GM12865 (cell line): ENCODE data around the gene LILRB3.

ENCODE experiments used
- DNase-seq: peaks from one replicate; pipeline ENCODE4 v3.0.0; 2010; ENCODE audit warnings: low read depth
- H3K4me3 ChIP-seq: 2 replicates; pipeline ENCODE4 v1.5.1; 2011; ENCODE audit warnings: mild to moderate bottlenecking, low read depth, low read length, control low read depth
- TF ChIP-seq, protein P1 (sequence below): IDR thresholded peaks from 2 replicates; pipeline ENCODE4 v1.5.1; 2011; ENCODE audit warnings: low read length, control low read depth, low read depth, inconsistent platforms; ENCODE audit not compliant: insufficient read depth; ENCODE audit errors: missing control alignments

Gene LILRB3

DNA sequence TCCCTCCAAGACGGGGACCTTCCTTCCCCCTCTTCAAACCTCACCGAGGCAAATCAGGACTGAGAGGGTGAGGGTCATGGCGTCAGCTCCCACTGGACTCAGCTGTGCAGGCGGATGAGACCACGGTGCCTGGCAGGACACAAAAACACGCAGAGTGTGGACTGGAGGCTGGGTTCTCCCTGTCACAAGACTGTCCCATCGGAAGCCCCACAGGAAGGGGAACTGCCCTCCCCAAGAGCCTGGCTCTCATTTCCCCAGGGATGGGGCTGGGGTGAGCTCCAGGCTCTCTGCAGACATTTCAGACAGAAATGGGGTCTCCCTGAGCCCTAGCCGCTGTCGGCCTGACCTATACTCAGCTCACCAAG, 34.3 kb upstream of the LILRB3 start, which contains the start of gene LILRB5:
LILRB5 (minus strand) TSS at position 158 of the 365 bp plus-strand sequence; CDS start at position 78, 80 bp downstream.
- no peak within 1 kb of the TSS for H3K4me3 ChIP-seq
- TF ChIP-seq, protein P1, sequence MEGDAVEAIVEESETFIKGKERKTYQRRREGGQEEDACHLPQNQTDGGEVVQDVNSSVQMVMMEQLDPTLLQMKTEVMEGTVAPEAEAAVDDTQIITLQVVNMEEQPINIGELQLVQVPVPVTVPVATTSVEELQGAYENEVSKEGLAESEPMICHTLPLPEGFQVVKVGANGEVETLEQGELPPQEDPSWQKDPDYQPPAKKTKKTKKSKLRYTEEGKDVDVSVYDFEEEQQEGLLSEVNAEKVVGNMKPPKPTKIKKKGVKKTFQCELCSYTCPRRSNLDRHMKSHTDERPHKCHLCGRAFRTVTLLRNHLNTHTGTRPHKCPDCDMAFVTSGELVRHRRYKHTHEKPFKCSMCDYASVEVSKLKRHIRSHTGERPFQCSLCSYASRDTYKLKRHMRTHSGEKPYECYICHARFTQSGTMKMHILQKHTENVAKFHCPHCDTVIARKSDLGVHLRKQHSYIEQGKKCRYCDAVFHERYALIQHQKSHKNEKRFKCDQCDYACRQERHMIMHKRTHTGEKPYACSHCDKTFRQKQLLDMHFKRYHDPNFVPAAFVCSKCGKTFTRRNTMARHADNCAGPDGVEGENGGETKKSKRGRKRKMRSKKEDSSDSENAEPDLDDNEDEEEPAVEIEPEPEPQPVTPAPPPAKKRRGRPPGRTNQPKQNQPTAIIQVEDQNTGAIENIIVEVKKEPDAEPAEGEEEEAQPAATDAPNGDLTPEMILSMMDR = no peak
- DNase-seq = no peak

DNA sequence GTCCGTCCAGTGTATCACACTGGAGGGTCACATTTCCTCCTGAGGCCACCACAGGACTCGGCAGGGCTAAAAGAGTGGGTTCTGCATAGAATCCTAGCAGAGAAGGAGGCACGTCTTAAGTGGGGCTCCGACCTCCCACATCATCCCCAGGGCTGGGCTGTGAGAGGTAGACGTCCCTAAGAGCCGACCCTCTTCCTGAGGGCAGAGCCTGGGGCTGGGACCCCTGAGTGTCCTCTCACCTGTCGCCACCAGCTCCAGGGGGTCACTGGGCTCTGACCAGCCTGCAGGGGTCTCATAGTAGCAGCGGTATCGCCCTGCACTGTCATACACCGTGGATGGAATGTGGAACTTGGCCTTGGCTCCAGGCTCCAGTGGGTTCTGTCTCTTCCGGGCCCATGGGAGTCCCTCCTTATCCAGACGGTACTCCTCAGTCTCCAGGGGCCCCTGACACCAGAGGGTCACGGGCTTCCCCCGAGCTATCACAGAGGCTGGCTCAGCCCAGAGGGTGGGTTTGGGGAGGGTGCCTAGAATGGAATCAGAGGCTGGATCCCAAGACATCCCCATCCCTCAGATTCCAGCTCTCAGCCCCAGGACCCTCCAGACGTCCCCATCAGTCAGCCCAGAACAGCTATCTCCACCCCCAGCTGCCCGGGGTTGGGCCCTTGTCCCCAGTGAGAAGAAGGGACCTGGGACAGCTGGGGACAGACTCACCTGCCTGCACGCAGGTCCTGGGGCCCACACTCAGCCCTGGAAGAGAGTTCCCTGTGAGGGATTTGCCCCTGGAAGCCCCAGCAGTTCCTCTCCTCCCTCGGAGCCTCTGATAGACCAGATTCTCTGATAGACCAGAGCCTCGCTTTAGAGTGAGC, 33.7 kb upstream of the LILRB3 start:
- H3K4me3 ChIP-seq = no peak overlapping the region
- TF ChIP-seq, protein P1 = no peak
- DNase-seq = no peak

DNA sequence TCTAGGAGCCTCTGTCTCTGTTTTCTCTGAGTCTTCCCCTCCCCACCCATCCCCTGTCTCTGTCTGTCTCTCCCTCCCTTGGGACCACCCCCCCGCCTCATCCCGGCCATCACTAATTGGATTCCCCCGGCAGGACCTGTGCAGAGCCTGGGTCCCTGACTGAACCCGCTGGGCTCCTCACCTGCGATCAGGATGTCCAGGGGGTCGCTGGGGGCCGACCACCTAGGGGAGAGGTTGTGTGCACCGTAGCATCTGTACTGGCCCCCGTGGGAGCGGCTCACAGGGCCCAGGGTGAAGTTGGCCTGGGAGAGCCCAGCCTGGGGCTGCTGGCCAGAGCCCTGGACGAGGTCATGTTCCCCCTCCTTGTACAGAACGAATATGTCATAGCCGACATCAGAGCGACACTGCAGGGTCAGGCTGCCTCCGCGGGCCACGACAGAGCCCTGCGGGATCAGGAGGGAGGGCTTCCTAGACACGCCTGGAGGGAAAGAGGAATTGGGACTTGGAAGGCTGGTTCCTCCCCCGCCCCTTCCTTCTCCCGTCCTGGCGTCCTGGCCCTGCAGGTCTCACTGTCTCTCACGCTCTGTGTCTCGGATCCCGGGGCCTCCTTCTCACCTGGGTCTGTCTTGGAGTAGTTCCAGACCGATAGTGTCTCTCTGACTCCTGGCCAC, 32.4 kb upstream of the LILRB3 start:
- no peak overlapping the region for H3K4me3 ChIP-seq
- TF ChIP-seq, protein P1 = no peak
- DNase-seq = no peak

DNA sequence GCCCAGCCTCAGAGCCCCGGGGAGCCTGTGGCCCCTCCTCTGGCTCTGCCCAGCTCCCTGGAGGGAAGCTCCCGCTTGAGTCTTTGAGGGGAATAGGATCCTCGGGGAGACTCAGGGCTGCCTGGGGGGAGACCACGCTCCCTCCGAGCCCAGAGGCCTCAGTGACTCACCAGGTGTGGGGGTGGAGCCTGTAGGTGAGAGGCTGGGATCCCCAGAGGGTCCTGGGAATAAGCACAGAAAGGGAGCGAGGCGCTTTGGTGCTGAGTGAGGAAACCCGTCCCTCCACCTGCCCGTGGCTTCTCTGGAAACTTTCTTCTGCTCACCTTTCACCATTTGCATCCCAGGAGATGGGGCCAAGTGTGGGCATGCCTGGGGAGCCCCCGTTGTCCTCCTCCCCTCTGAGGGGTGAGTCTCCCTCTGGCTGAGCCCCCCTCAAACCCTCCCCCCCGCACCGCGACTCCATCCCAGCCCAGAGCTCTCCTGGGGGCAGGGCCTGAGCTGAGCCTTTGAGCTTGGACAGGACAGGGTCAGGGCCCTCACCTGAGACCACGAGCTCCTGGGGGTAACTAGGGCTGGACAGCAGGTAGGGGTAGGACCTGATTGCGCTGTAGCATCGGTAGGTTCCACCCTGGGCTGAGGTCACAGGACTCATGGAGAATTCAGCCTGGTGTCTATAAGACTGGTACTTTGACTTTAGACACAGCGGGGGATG, 31.5 kb upstream of the LILRB3 start:
- no peak overlapping the region for H3K4me3 ChIP-seq
- TF ChIP-seq, protein P1 = no peak
- DNase-seq = no peak

DNA sequence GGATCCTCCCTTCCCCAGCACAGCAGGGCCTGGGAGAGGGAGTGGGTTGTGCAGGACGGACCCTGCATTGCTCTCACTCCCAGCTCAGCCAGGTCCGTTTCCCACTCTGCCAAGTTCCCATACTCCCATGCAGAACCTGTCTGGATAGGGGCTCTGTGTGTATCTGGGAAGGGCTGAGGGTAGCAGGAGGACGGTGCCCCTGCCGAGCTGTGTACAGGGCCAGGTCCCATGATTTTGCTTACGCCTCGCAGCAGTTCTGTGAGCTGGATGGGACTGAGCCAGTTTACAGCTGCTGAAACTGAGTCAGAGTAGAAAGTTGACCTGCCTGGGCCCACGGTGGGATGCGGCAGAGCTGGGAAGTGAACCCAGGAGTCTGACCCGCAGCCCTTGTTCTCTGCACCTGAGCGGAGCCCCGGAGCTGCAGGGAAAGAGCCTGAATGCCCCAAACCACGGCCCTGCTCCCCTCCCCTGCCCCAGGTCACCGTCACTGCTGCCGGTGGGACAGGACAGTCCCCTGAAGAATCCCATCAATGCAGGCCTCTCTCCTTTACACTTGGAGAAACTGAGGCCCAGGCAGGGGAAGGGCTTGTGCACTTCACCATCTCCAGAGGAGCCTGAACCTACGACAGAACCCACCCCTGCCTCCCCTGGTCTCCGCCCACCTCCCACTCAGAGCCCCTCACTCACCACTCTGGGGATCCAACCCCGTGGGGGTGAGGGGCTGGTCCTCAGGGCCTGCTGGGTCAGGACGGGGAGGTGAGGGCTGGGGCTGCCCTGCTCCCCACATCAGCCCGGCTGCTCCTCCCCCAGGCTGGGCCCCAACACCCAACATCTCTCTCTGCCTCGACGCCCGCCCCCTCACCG, 30.8 kb upstream of the LILRB3 start:
- H3K4me3 ChIP-seq = no peak overlapping the region
- no peak for DNase-seq
- TF ChIP-seq, protein P1 = no peak

DNA sequence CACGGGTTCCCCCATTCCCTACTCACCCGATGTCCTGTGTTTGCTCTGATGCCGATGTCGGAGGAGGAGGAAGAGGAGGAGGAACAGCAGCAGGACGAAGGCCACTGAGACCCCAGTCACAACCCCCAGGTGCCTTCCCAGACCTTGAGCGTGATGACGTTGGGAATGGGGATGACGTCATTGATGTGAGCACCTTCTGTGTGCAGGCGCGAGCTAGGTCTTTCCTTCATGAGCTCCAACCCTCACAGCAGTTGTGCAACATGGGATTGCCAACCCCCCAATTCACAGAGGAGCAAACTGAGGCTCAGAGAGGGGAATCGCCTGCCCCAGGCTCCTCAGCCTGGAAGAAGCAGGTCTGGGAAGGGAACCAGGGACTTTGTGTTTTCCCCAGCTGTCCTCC, 30.0 kb upstream of the LILRB3 start:
- no peak for DNase-seq
- TF ChIP-seq, protein P1 = no peak
- H3K4me3 ChIP-seq = no peak overlapping the region
